ENCODE results near the gene LKAAEAR1.

GRCh38 chr20:64051033-64051452 lies 33.2 kb downstream of the LKAAEAR1 start:
- no peak for TF ChIP-seq CTCF (conservative IDR thresholded peaks at IDR 0.05; ENCODE audit: low read depth in 2 of 2)
- no peak for TF ChIP-seq CREB1 (CRISPR knock-in tag; IDR thresholded peaks at IDR 0.05; ENCODE audit: low read depth)
- TF ChIP-seq EZH2 (IDR thresholded peaks at IDR 0.05; ENCODE audit: low read depth, unreplicated experiment) = no peak
- TF ChIP-seq POLR2AphosphoS5 (IDR thresholded peaks at IDR 0.05; ENCODE audit: low read depth) = no peak
- TF ChIP-seq EZH2phosphoT487 (IDR thresholded peaks at IDR 0.05; ENCODE audit: unreplicated experiment) = no peak
- no peak for TF ChIP-seq REST (IDR thresholded peaks at IDR 0.05; ENCODE audit: unreplicated experiment)
- TF ChIP-seq NANOG (IDR thresholded peaks at IDR 0.05; ENCODE audit: borderline replicate concordance) = no peak
- no peak for TF ChIP-seq JUNB (IDR thresholded peaks at IDR 0.05; ENCODE audit: unreplicated experiment)
